Measurements from ENCODE around the gene GRPEL1.
"Not testable (repeated sequence)": the region's sequence is repeated elsewhere in the genome, so short reads cannot be mapped to it uniquely, and the experiment has no call there.

Gene GRPEL1

GRCh38 chr4:7067452-7068278, at the start of gene GRPEL1:
GRPEL1 (minus strand) TSS chr4:7068064; CDS start chr4:7068032, 32 bp downstream.
- DNase-seq = peak; percentile 100

DNA sequence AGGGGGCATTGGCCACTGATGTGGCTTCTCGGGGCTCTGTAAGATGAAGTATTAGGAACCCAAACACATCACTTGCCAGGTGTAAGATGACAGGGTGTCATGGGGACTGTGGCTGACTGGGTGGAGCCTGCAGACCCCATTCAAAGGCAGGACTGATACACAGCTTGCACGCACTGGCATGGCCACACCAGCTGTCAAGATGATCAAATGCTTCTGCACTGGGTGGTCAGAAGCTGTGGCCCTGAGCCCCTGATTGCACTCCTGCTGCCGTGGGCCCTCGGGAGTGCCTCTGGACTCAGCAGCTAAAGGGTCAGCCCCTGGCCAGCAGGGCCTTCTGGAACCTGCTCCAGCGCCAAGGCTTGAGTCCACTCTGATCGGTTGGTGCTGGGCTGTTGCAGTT, 48.8 kb upstream of the GRPEL1 start:
- no peak for DNase-seq

- no peak for DNase-seq
Measured at GRCh38 chr4:7115557-7116340, 47.9 kb upstream of the GRPEL1 start.

DNA sequence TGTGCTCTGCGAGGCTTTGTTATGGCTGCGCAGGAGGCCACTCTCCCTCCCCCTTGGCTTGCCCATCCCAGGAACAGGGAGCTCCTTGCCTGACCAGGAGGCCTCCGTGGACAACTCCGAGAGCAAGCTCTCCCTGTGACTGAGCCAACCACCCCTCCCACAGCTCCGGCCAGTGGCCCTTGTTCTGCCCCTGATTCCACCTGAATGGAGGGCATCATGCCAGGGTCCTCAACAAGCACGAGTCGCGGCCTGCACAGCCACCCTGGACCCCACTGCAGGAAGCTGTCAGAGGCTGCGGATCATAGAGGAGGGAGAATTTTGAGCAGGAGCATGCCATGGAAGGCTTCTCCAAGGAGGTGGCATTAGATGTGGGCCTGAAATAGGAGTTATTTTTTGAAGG, 44.8 kb upstream of the GRPEL1 start:
- DNase-seq = no peak

GRCh38 chr4:7111441-7111840, 43.6 kb upstream of the GRPEL1 start:
- no peak for DNase-seq

GRCh38 chr4:7110546-7110945, 42.7 kb upstream of the GRPEL1 start:
- DNase-seq = no peak

- DNase-seq = no peak
Measured at GRCh38 chr4:7109169-7109568, 41.3 kb upstream of the GRPEL1 start.

- DNase-seq = no peak
Measured at GRCh38 chr4:7108660-7109059, 40.8 kb upstream of the GRPEL1 start.

DNA sequence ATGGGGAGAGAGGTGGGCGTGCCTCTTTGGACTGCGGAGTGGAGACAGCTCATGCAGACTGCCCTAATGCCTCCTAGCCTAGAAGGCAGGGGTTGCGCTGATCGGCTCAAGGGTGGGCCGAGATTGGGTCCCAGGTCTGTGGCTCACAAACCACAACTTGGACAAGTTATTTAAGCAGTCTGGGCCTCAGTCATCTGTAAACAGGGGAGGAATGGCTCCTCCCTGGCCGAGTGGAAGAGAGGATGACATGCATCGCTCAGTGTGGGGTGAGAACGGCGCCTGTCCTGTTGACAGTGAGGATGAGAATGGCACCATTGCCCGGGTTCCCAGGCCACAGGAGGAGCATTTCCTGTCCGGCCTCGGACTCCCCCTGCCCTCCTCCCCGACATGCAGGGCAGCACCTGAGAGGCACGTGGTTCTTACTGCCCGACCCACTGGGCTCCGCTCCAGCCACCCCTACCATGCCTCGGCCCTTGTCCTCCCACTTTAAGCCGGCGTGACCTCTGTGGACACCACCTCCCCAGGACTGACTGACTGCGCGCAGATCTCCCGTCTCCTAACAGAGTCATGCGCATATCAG, 40.3 kb upstream of the GRPEL1 start:
- no peak for DNase-seq

DNA sequence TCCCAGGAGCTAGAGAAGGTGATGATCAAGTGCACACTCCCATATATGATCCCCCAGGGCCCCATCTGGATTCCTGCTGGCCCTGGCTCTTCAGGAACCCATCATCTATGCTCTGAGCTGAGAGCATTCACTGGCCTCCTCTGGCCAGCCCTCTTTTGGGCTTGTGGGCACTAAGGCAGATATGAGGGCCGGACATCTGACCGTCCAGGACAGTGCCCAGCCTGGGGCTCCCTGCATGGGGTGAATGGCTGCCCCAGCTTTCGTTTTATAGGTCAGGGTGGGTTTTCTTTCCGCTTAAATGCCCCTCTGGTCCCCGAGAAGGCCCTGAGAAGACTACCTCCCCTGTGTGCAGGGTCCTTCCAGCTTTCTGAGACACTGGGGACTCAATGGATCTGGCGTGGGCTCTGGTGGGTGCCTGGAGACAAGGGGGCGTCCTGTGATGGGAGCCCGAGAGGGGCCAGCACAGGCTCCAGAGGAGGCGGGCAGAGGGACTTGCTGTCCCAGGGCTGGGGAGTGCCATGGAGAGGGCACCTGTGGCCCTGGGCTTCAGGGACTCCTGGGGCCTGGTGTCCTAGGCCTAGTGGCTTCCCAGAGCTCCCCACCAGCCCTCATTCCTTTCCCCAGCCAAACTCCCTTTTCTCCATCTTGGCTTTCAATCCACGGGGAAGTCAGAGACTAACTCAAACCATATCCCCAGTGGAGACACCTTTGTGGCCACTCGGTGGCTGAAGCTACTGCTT, 39.5 kb upstream of the GRPEL1 start:
- no peak for DNase-seq

DNA sequence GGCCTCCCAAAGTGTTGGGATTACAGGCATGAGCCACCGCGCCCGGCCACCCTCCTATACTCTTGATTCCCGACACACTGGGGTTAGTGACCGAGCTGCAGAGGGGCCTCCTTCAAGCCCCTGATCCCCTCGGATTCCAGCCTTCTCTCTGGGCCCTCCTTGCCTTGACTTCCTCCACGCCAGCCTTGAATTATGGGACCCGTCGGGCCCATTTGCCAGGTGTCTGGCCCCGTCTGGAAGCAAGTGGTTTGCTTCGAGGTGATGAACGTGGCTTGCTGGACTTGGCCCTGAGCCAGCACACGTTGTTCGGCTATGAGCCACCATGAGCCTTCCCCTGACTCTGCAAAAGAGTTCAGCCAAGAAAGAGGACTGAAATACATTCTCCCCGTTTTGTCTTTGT, 37.4 kb upstream of the GRPEL1 start:
- DNase-seq = no peak

DNA sequence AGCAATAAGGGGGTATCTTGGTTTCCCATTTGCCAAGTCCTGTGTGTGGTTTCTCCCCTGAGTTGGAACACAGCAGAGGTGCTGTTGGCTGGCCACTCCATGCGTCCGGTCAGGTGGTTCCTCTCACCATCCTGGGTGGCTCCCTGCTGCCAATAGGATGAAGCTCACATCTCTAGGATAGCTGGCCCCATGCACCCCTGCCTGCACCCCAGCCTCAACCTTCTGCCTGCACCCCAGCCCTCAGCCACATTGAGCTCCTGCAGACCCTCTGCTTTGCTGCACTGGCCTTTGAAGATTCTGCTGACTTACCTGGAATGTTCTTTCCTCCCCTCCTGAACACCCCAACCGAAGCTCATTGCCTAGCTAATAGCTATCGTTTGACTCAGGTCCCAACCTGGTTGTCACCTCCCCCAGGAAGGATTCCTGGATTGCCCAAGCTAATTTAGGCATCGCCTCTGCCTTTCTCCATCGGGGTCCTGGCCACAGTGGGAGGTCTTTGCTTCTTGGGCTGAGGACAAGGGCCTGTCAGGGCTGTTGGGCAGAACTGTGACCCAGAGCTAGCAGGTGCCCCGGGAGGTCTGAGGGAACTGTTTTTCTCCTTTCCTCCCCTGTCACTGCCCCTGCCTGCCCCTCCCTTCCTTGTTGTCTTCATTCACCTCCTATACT, 36.6 kb upstream of the GRPEL1 start:
- no peak for DNase-seq

- DNase-seq = peak; percentile 38
Measured at GRCh38 chr4:7103607-7104365, 35.9 kb upstream of the GRPEL1 start.

- DNase-seq = peak; percentile 70
Measured at GRCh38 chr4:7103031-7103606, 35.3 kb upstream of the GRPEL1 start.

GRCh38 chr4:7102516-7102909, 34.6 kb upstream of the GRPEL1 start:
- DNase-seq = not testable (repeated sequence)

GRCh38 chr4:7101692-7102515, 34.0 kb upstream of the GRPEL1 start:
- peak; percentile 84 for DNase-seq

- no peak for DNase-seq
Measured at GRCh38 chr4:7096236-7096635, 28.4 kb upstream of the GRPEL1 start.

- no peak for DNase-seq
Measured at GRCh38 chr4:7095611-7096155, 27.8 kb upstream of the GRPEL1 start.

- no peak for DNase-seq
Measured at GRCh38 chr4:7094916-7095315, 27.1 kb upstream of the GRPEL1 start.

DNA sequence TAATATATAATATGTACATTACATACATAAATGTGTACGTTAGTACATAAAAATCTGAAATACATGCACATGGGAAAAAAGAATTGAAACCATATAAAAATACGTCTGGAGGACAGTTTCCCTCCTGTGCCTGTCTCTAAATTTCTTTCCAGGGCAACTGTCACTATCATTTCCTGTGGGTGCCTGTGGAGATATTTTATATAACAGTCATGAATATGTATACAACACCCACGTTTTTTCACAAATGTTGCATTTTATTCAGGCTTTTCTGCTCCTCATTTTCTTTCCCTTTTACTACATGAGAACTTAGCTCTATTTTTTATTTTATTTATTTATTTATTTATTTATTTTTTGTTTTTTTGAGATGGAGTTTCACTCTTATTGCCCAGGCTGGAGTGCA, 24.2 kb upstream of the GRPEL1 start:
- no peak for DNase-seq
